GM19239 (cell line): ENCODE measurements around the gene CELF1.

ENCODE experiments used
- DNase-seq: peaks from one replicate; pipeline ENCODE4 v3.0.0; 2011; ENCODE audit warnings: low spot score; ENCODE audit not compliant: insufficient read length
- FAIRE-seq: peaks from 2 replicates; lab custom pipeline; 2011; peaks lifted over from hg19 to GRCh38; lab: Jason Lieb, UNC

CELF1 gene

GRCh38 chr11:47552566-47553405 is at the start of gene CELF1:
Gene CELF1 (minus strand): TSS chr11:47553132. CDS start chr11:47499523, 53,609 bp downstream.
- peak; percentile 78 for FAIRE-seq
- peak; percentile 84 for DNase-seq

GRCh38 chr11:47599902-47600301 is 47.0 kb upstream of the CELF1 start:
- DNase-seq (no peak), FAIRE-seq (no peak)

GRCh38 chr11:47595967-47596366 is 43.0 kb upstream of the CELF1 start:
- FAIRE-seq (no peak), DNase-seq (no peak)

- FAIRE-seq = no peak
- no peak for DNase-seq
Measured at GRCh38 chr11:47595029-47595428, 42.1 kb upstream of the CELF1 start.

- FAIRE-seq (no peak), DNase-seq (no peak)
Measured at GRCh38 chr11:47593934-47594855, 41.3 kb upstream of the CELF1 start, which contains the start of gene C1QTNF4. Gene C1QTNF4 (minus strand): TSS chr11:47594411. CDS start chr11:47590810, 3,601 bp downstream.

GRCh38 chr11:47593492-47593933 is 40.6 kb upstream of the CELF1 start:
- DNase-seq (no peak), FAIRE-seq (no peak)

- no peak for DNase-seq
- no peak for FAIRE-seq
Measured at GRCh38 chr11:47592970-47593369, 40.0 kb upstream of the CELF1 start.

- DNase-seq (no peak), FAIRE-seq (no peak)
Measured at GRCh38 chr11:47592251-47592650, 39.3 kb upstream of the CELF1 start.

GRCh38 chr11:47591764-47592163 is 38.8 kb upstream of the CELF1 start:
- no peak for DNase-seq
- peak; percentile 40 for FAIRE-seq

GRCh38 chr11:47589977-47590861 is 37.3 kb upstream of the CELF1 start:
- DNase-seq (no peak), FAIRE-seq (no peak)

GRCh38 chr11:47589584-47589976 is 36.6 kb upstream of the CELF1 start:
- FAIRE-seq = no peak
- DNase-seq = no peak

GRCh38 chr11:47589118-47589517 is 36.2 kb upstream of the CELF1 start:
- FAIRE-seq (no peak), DNase-seq (no peak)

GRCh38 chr11:47587723-47588326 is 34.9 kb upstream of the CELF1 start:
- DNase-seq (no peak), FAIRE-seq (no peak)

- no peak for FAIRE-seq
- no peak for DNase-seq
Measured at GRCh38 chr11:47587039-47587716, 34.2 kb upstream of the CELF1 start.

GRCh38 chr11:47586098-47586855 is 33.3 kb upstream of the CELF1 start, which contains the start of gene FAM180B:
Gene FAM180B (plus strand): TSS chr11:47586678. CDS start chr11:47586769, 91 bp downstream.
- FAIRE-seq = no peak
- DNase-seq = no peak

- no peak for FAIRE-seq
Measured at GRCh38 chr11:47583844-47584243, 30.9 kb upstream of the CELF1 start.

GRCh38 chr11:47578524-47579494 is 25.9 kb upstream of the CELF1 start, which contains the start of the genes KBTBD4 and NDUFS3:
Gene KBTBD4 (minus strand): TSS chr11:47578970. CDS start chr11:47578951, 19 bp downstream.
Gene NDUFS3 (plus strand): TSS chr11:47579074. CDS start chr11:47579092, 18 bp downstream.
- peak; percentile 63 for FAIRE-seq
- peak; percentile 87 for DNase-seq

More at GRCh38 chr11:47583844-47584243, 30.9 kb upstream of the CELF1 start:
- DNase-seq = no peak
